Measurements from ENCODE around the gene KBTBD13.

DNA sequence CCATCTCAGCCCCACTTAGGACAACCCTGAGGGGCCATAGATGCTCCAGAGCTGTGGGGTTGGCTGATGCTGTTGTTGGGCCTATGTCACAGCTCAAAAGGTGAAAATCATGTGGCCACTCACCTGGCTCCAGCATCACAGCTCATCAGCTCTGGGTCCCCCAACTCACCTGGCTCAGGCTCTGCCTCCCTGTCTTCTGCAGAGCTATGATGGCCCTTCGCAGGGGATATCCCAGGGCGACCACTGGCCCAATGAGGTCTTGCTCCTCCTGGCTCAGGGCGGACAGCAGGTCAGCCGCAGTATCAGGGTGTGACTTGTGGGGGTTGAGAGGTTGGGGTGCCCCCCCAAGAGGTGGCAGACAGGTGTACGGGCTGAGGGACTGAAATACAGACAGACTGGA is 22.8 kb downstream of the KBTBD13 start:
- TF ChIP-seq, protein P1, sequence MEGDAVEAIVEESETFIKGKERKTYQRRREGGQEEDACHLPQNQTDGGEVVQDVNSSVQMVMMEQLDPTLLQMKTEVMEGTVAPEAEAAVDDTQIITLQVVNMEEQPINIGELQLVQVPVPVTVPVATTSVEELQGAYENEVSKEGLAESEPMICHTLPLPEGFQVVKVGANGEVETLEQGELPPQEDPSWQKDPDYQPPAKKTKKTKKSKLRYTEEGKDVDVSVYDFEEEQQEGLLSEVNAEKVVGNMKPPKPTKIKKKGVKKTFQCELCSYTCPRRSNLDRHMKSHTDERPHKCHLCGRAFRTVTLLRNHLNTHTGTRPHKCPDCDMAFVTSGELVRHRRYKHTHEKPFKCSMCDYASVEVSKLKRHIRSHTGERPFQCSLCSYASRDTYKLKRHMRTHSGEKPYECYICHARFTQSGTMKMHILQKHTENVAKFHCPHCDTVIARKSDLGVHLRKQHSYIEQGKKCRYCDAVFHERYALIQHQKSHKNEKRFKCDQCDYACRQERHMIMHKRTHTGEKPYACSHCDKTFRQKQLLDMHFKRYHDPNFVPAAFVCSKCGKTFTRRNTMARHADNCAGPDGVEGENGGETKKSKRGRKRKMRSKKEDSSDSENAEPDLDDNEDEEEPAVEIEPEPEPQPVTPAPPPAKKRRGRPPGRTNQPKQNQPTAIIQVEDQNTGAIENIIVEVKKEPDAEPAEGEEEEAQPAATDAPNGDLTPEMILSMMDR (IDR thresholded peaks at IDR 0.05) = no peak
- TF ChIP-seq ZFX (IDR thresholded peaks at IDR 0.05; ENCODE audit: borderline replicate concordance) = no peak

All from 22Rv1 (cell line).